ENCODE measurements around the gene FAM184B. TPM values are rescaled to one million over a fixed set of nuclear protein-coding genes. Genes with fewer than 3 reads are reported as not detected.

FAM184B gene
- total RNA-seq, 2 donors from 2014 or later = not detected

- no peaks in the 10 kb centered on the region for H3K36me3 ChIP-seq
- no peak overlapping the region for H3K4me3 ChIP-seq
- no peaks in the 10 kb centered on the region for H3K4me1 ChIP-seq
- no peak for TF ChIP-seq CTCF (IDR thresholded peaks at IDR 0.05)
- no peaks in the 10 kb centered on the region for H3K27me3 ChIP-seq
- no peak overlapping the region for H3K27ac ChIP-seq
- DNase-seq (ENCODE audit: low spot score) = no peak
- no peaks in the 10 kb centered on the region for H3K9me3 ChIP-seq
These were observed 76.3 kb downstream of the FAM184B start for GRCh38 chr4:17705107-17705506.

- Histone ChIP-seq H3K4me3 (no peak overlapping the region), H3K27me3 (no peaks in the 10 kb centered on the region), H3K4me1 (no peaks in the 10 kb centered on the region), H3K36me3 (no peaks in the 10 kb centered on the region), H3K27ac (no peak overlapping the region), H3K9me3 (peaks cover 0 to 9% of the 10 kb centered on the region in 2 donors)
- DNase-seq (ENCODE audit: low spot score) = no peak
- no peak for TF ChIP-seq CTCF (IDR thresholded peaks at IDR 0.05)
These were observed 77.3 kb downstream of the FAM184B start for GRCh38 chr4:17704020-17704650.

- Histone ChIP-seq H3K27ac (no peak overlapping the region), H3K9me3 (peaks cover 0 to 17% of the 10 kb centered on the region in 2 donors), H3K4me1 (no peaks in the 10 kb centered on the region), H3K4me3 (no peak overlapping the region), H3K36me3 (no peaks in the 10 kb centered on the region), H3K27me3 (no peaks in the 10 kb centered on the region)
- TF ChIP-seq CTCF (IDR thresholded peaks at IDR 0.05) = no peak
- DNase-seq (ENCODE audit: low spot score) = no peak
These were observed 78.8 kb downstream of the FAM184B start for GRCh38 chr4:17702641-17703040.

- no peak overlapping the region for H3K27ac ChIP-seq
- H3K9me3 ChIP-seq = peaks cover 0 to 17% of the 10 kb centered on the region in 2 donors
- H3K4me1 ChIP-seq = no peaks in the 10 kb centered on the region
- H3K4me3 ChIP-seq = no peak overlapping the region
- no peaks in the 10 kb centered on the region for H3K27me3 ChIP-seq
- no peak for TF ChIP-seq CTCF (IDR thresholded peaks at IDR 0.05)
- H3K36me3 ChIP-seq = no peaks in the 10 kb centered on the region
- DNase-seq (ENCODE audit: low spot score) = no peak
These were observed 79.5 kb downstream of the FAM184B start for GRCh38 chr4:17701882-17702281.

GRCh38 chr4:17701138-17701839, 80.1 kb downstream of the FAM184B start:
- H3K4me3 ChIP-seq = no peak overlapping the region
- H3K9me3 ChIP-seq = peaks cover 0 to 17% of the 10 kb centered on the region in 2 donors
- H3K27ac ChIP-seq = no peak overlapping the region
- H3K27me3 ChIP-seq = no peaks in the 10 kb centered on the region
- H3K4me1 ChIP-seq = no peaks in the 10 kb centered on the region
- no peak for TF ChIP-seq CTCF (IDR thresholded peaks at IDR 0.05)
- no peak for DNase-seq (ENCODE audit: low spot score)
- no peaks in the 10 kb centered on the region for H3K36me3 ChIP-seq
